Measurements from ENCODE around the gene FMO5.
"Not testable (repeated sequence)": the region's sequence is repeated elsewhere in the genome, so short reads cannot be mapped to it uniquely, and the experiment has no call there.

Gene FMO5

GRCh38 chr1:147169171-147169570 lies 56.0 kb downstream of the FMO5 start:
- no peak for DNase-seq (ENCODE audit: extremely low spot score)
- POLR2A ChIA-PET, result no interaction called here
- CTCF ChIA-PET, result interaction anchor here (0.9 to 2.8 kb wide), 4 partner anchors 11 to 74 kb away, joined by 3 to 14 read pairs (median 3); partner anchors contain the start of gene CHD1L
- TF ChIP-seq, protein P1, sequence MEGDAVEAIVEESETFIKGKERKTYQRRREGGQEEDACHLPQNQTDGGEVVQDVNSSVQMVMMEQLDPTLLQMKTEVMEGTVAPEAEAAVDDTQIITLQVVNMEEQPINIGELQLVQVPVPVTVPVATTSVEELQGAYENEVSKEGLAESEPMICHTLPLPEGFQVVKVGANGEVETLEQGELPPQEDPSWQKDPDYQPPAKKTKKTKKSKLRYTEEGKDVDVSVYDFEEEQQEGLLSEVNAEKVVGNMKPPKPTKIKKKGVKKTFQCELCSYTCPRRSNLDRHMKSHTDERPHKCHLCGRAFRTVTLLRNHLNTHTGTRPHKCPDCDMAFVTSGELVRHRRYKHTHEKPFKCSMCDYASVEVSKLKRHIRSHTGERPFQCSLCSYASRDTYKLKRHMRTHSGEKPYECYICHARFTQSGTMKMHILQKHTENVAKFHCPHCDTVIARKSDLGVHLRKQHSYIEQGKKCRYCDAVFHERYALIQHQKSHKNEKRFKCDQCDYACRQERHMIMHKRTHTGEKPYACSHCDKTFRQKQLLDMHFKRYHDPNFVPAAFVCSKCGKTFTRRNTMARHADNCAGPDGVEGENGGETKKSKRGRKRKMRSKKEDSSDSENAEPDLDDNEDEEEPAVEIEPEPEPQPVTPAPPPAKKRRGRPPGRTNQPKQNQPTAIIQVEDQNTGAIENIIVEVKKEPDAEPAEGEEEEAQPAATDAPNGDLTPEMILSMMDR (IDR thresholded peaks at IDR 0.05; ENCODE audit: control extremely low read depth, extremely low read depth, low read depth, missing control alignments), result no peak

DNA sequence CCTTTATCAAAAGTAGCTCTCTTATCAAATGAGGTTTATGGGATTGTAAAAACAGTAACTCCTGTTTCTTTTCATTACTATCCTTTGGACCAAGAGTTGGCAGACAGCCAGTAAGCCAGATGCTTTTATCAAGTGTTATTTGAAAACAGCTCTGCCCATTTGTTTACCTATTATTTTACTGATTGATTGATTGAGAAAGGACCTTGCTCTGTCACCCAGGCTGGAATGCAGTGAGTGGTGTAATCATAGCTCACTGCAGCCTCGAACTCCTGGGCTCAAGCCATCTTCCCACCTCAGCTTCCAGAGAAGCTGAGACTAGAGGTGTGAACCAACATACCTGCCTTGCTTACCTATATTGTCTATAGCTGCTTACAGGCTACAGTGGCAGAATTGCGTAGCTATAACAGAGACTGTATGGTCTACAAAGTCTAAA lies 56.5 kb downstream of the FMO5 start:
- TF ChIP-seq, protein P1 (IDR thresholded peaks at IDR 0.05; ENCODE audit: control extremely low read depth, extremely low read depth, low read depth, missing control alignments), result no peak
- DNase-seq (ENCODE audit: extremely low spot score), result no peak
- ChIA-PET CTCF (interaction anchor here (0.8 to 2.8 kb wide), 5 partner anchors 9 to 75 kb away, joined by 3 to 14 read pairs (median 3); partner anchors contain the start of gene CHD1L), POLR2A (no interaction called here)

DNA sequence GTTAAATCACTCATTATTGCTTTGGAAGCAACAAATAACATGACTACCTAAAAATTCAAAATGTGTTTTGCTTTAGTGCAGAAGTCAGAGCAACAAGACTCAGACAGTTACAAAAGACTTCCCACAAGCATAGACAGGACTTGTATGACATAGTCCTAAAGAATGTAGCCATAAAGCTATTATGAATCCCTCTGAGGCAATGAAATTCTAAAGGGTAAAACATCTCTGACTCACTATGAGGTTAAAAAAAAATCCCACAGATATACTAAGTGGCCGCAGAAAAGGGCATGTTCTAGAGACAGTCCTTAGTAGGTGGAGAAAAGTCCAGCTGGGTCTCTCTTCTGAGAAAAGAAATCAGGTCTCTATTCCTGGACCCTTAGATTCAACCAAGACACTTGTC lies 57.8 kb downstream of the FMO5 start:
- DNase-seq (ENCODE audit: extremely low spot score), result no peak
- CTCF ChIA-PET, result interaction anchor here (0.7 to 2.8 kb wide), 2 partner anchors 25 to 75 kb away, joined by 3 to 14 read pairs; partner anchors contain the start of gene CHD1L
- POLR2A ChIA-PET, result no interaction called here
- TF ChIP-seq, protein P1 (IDR thresholded peaks at IDR 0.05; ENCODE audit: control extremely low read depth, extremely low read depth, low read depth, missing control alignments), result no peak

DNA sequence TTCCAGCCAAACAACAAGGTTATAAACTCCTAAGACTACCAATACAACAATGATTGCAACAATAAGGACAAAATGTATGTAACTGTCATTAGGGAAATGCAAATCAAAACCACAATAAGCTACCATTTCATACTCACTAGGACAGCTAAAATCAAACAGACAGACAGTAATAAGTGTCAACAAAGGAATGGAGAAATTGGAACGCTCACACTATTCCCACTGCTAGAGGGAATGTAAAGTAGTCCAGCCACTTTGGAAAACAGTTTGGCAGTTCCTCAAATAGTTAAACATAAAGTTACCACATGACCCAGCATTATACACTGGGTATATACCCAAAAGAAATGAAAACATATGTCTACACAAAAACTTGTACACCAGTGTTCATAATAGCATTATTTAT lies 62.1 kb downstream of the FMO5 start:
- ChIA-PET CTCF (interaction anchor here (1.0 to 2.8 kb wide), 6 partner anchors 8 to 24 kb away, joined by 3 to 10 read pairs (median 3); no protein-coding TSS in a partner anchor), POLR2A (no interaction called here)
- TF ChIP-seq, protein P1 (IDR thresholded peaks at IDR 0.05; ENCODE audit: control extremely low read depth, extremely low read depth, low read depth, missing control alignments), result no peak
- no peak for DNase-seq (ENCODE audit: extremely low spot score)

- DNase-seq (ENCODE audit: extremely low spot score), result no peak
- ChIA-PET POLR2A (interaction anchor here (1.1 kb wide), 1 partner anchor 78 kb away, joined by 3 read pairs; no protein-coding TSS in a partner anchor), CTCF (interaction anchor here (1.1 to 2.8 kb wide), 7 partner anchors 8 to 80 kb away, joined by 3 to 10 read pairs (median 3); partner anchors contain the start of gene CHD1L)
- TF ChIP-seq, protein P1 (IDR thresholded peaks at IDR 0.05; ENCODE audit: control extremely low read depth, extremely low read depth, low read depth, missing control alignments), result no peak
These were observed 63.0 kb downstream of the FMO5 start for GRCh38 chr1:147162093-147162492.

GRCh38 chr1:147157116-147157515 lies 68.0 kb downstream of the FMO5 start:
- POLR2A ChIA-PET; DNase-seq (ENCODE audit: extremely low spot score); CTCF ChIA-PET: not testable (repeated sequence)

- DNase-seq (ENCODE audit: extremely low spot score), result no peak
- ChIA-PET CTCF (no interaction called here), POLR2A (no interaction called here)
- TF ChIP-seq, protein P1 (IDR thresholded peaks at IDR 0.05; ENCODE audit: control extremely low read depth, extremely low read depth, low read depth, missing control alignments), result peak; percentile 9
These were observed 68.5 kb downstream of the FMO5 start for GRCh38 chr1:147156642-147157041.
